A549 (cell line): ENCODE measurements around the gene TCEANC2. TPM values are rescaled to one million over a fixed set of nuclear protein-coding genes. Genes with fewer than 3 reads are reported as not detected.
"Not testable (repeated sequence)": the region's sequence is repeated elsewhere in the genome, so short reads cannot be mapped to it uniquely, and the experiment has no call there.

ENCODE experiments used
- ATAC-seq, 2 experiments: fragments of 200-7000 bp in 1 of 2; fragments of >200 bp in 1 of 2; cut with Nextera tagmentation in 1 of 2; cut with Tn5 transposase in 1 of 2; 3 replicates each; pipeline versions ENCODE4 v1.8.0 to v1.9.1; 2018 to 2020; ENCODE audit warnings: mild to moderate bottlenecking in 1 of 2, moderate library complexity in 1 of 2
- CTCF ChIA-PET: fragments of 300-600 bp; sonication (Branson Sonifier 250); formaldehyde crosslinking; extraction: SDS; loops from one replicate; lab custom pipeline; 2021; ENCODE audit warnings: antibody characterized with exemption, inconsistent platforms; lab: Yijun Ruan, JAX
- POLR2A ChIA-PET: fragments of 350-600 bp; formaldehyde crosslinking; extraction: SDS; loops from one replicate; lab custom pipeline; 2021; ENCODE audit warnings: antibody characterized with exemption, inconsistent platforms; lab: Yijun Ruan, JAX
- DNase-seq, 2 experiments: peaks; one replicate each; pipeline versions ENCODE4 v3.0.0 to v3.0.0-alpha.2; 2011 to 2016; ENCODE audit warnings: low read depth in 1 of 2, low spot score in 1 of 2
- FAIRE-seq: peaks from 2 replicates; lab custom pipeline; 2011; peaks lifted over from hg19 to GRCh38; lab: Jason Lieb, UNC
- H3K27ac ChIP-seq, 2 experiments: fragments of >200 bp; sonication (Bioruptor Twin); formaldehyde crosslinking; 3 replicates each; pipeline ENCODE4 v1.5.1; 2016 to 2017
- H3K4me1 ChIP-seq: fragments of >200 bp; sonication (Bioruptor Twin); formaldehyde crosslinking; 3 replicates; pipeline ENCODE4 v1.6.1; 2016
- H3K4me2 ChIP-seq: fragments of >200 bp; sonication (Bioruptor Twin); formaldehyde crosslinking; 3 replicates; pipeline ENCODE4 v1.6.1; 2016
- H3K4me3 ChIP-seq: fragments of >200 bp; sonication (Bioruptor Twin); formaldehyde crosslinking; 3 replicates; pipeline ENCODE4 v1.5.1; 2016
- H3K9me3 ChIP-seq: fragments of >200 bp; sonication (Bioruptor Twin); formaldehyde crosslinking; 3 replicates; pipeline ENCODE4 v1.6.1; 2016
- CBX8 ChIP-seq: fragments of 200-600 bp; sonication (generic); IDR thresholded peaks from 2 replicates; pipeline ENCODE4 v1.6.1; 2016
- CTCF ChIP-seq: fragments of >200 bp; sonication (Bioruptor Twin); formaldehyde crosslinking; IDR thresholded peaks from 3 replicates; pipeline ENCODE4 v1.5.1; 2016
- EHMT2 ChIP-seq: fragments of 200-600 bp; sonication (generic); IDR thresholded peaks from 2 replicates; pipeline ENCODE4 v1.6.1; 2016; ENCODE audit warnings: antibody characterized with exemption, low read depth, mild to moderate bottlenecking, moderate library complexity
- EP300 ChIP-seq, 2 experiments: fragments of >200 bp; sonication (Bioruptor Twin); formaldehyde crosslinking; IDR thresholded peaks; 2 replicates in 1 of 2; 3 replicates in 1 of 2; pipeline ENCODE4 v1.6.1; 2016 to 2017
- HDAC2 ChIP-seq: fragments of 200-600 bp; sonication (generic); IDR thresholded peaks from 2 replicates; pipeline ENCODE4 v1.6.1; 2016
- HOXB5 ChIP-seq: fragments of 250-450 bp; sonication (Bioruptor Pico); IDR thresholded peaks from 2 replicates; pipeline ENCODE4 v1.5.0; 2020; ENCODE audit warnings: mild to moderate bottlenecking, moderate library complexity
- JUN ChIP-seq, 2 experiments: fragments of >200 bp; sonication (Bioruptor Twin); formaldehyde crosslinking; IDR thresholded peaks; 2 replicates in 1 of 2; 3 replicates in 1 of 2; pipeline ENCODE4 v1.6.1; 2016 to 2017
- KDM5A ChIP-seq: fragments of 200-600 bp; sonication (generic); IDR thresholded peaks from 2 replicates; pipeline ENCODE4 v1.6.1; 2016; ENCODE audit warnings: antibody characterized with exemption, mild to moderate bottlenecking
- MAZ ChIP-seq: fragments of 150-350 bp; IDR thresholded peaks from 2 replicates; pipeline ENCODE4 v1.6.1; 2014; ENCODE audit warnings: antibody characterized with exemption, low read depth, low read length, borderline replicate concordance
- NFE2L2 ChIP-seq: fragments of 150-350 bp; conservative IDR thresholded peaks from 2 replicates; pipeline ENCODE4 v1.6.1; 2014; ENCODE audit warnings: low read length
- RCOR1 ChIP-seq: fragments of 150-350 bp; IDR thresholded peaks from 2 replicates; pipeline ENCODE4 v1.6.1; 2014; ENCODE audit warnings: antibody characterized with exemption, low read length, low read depth
- REST ChIP-seq: fragments of 200-600 bp; sonication (generic); IDR thresholded peaks from 2 replicates; pipeline ENCODE4 v1.6.1; 2016; ENCODE audit warnings: antibody characterized with exemption, mild to moderate bottlenecking, moderate library complexity
- RFX5 ChIP-seq: fragments of 450-650 bp; IDR thresholded peaks from 2 replicates; pipeline ENCODE4 v1.7.1; 2014; ENCODE audit warnings: antibody characterized with exemption, mild to moderate bottlenecking, moderate library complexity
- RNF2 ChIP-seq: fragments of 200-600 bp; sonication (generic); IDR thresholded peaks from 2 replicates; pipeline ENCODE4 v1.6.1; 2016; ENCODE audit warnings: low read depth, mild to moderate bottlenecking, antibody characterized with exemption, moderate library complexity, borderline replicate concordance
- SMC3 ChIP-seq: fragments of >200 bp; sonication (Bioruptor Twin); formaldehyde crosslinking; IDR thresholded peaks from 3 replicates; pipeline ENCODE4 v1.6.1; 2018; ENCODE audit warnings: inconsistent platforms
- TP53 ChIP-seq: fragments of 250-450 bp; sonication (Bioruptor Pico); IDR thresholded peaks from 2 replicates; pipeline ENCODE4 v1.5.0; 2021; ENCODE audit warnings: mild to moderate bottlenecking, moderate library complexity
- ZSCAN20 ChIP-seq: fragments of 250-450 bp; sonication (Bioruptor Pico); IDR thresholded peaks from 2 replicates; pipeline ENCODE4 v1.8.0; 2022; ENCODE audit warnings: mild to moderate bottlenecking, moderate library complexity
- WGBS: methylation state at CpG from one replicate; pipeline ENCODE4 v1.1.6; 2017; ENCODE audit errors: missing lambda C conversion rate; 5-methylcytosine and 5-hydroxymethylcytosine counted together
- polyA plus RNA-seq, 4 experiments: library from polyadenylated mRNA; depleted of rRNA in 3 of 4; stranded (reverse); fragments of >200 nt; fragmentation: RNase III in 1 of 4; extraction: RNeasy Plus Mini Kit Qiagen cat#74134 plus additional on column Dnase treatment in 1 of 4; gene quantifications; 2 replicates in 3 of 4; 3 replicates in 1 of 4; pipeline ENCODE4 v1.2.3, GENCODE V29; 2011 to 2017
- TF ChIP-seq, protein P1 (sequence below): fragments of 450-650 bp; IDR thresholded peaks from 2 replicates; pipeline ENCODE4 v1.6.1; 2014; ENCODE audit warnings: antibody characterized with exemption
- TF ChIP-seq, protein P2 (sequence below): fragments of >200 bp; sonication (Bioruptor Twin); formaldehyde crosslinking; IDR thresholded peaks from 2 replicates; pipeline ENCODE4 v1.6.1; 2016
- TF ChIP-seq, protein P3 (sequence below): fragments of 250-450 bp; sonication (Bioruptor Pico); IDR thresholded peaks from 2 replicates; pipeline ENCODE4 v1.5.0; 2021; ENCODE audit warnings: mild to moderate bottlenecking, moderate library complexity, borderline replicate concordance

The TCEANC2 gene
- polyA plus RNA-seq, 2 of the 4 experiments (the other 2 are of a cell fraction), result 1.9 to 3.4 TPM

DNA sequence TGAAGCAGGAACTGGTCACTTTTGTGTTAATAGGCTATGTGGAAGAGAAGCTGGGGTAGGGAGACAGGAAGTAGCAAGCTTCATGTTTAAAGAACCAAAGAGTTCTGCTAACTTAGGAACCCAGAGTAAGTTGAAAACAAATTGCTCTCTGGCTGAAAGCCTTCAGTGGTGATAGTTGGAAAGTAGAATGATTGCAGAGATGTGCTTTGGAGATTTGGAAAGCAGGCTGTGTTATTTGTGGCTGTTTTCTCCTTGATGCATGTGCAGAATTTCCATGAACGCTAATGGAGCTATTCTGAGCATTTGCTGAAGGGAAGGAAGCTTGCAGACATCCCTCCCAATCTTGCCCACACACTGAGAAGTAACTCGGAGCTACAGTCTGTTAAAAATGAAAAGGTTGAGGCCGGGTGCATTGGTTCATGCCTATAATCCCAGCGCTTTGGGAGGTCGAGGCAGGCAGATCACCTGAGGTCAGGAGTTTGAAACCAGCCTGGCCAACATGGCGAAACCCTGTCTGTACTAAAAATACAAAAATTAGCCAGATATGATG is 45.7 kb downstream of the TCEANC2 start (continued):
- TF ChIP-seq, protein P1, sequence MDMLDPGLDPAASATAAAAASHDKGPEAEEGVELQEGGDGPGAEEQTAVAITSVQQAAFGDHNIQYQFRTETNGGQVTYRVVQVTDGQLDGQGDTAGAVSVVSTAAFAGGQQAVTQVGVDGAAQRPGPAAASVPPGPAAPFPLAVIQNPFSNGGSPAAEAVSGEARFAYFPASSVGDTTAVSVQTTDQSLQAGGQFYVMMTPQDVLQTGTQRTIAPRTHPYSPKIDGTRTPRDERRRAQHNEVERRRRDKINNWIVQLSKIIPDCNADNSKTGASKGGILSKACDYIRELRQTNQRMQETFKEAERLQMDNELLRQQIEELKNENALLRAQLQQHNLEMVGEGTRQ, result no peak
- TF ChIP-seq KDM5A (no peak), HOXB5 (CRISPR knock-in tag) (no peak), RNF2 (no peak), CBX8 (no peak)

DNA sequence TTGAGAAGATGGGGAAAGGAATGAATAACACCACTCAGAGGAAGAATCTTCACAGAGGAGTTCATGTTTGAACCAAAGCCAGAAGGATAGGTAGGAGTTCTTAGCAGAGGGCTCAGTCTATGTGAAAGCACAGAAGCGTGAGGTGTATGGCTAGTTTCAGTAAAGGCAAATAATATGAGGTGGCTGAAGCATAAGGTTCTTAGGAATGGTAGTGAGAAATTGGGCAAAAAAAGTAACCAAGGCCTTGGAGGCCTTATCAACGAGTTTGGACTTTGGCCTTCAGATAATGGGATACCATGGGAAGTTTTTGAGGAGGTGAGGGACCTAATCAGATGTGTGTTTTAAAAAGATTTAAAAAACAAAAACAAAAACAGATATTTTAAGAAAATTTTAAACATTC is 47.1 kb downstream of the TCEANC2 start:
- Histone ChIP-seq H3K4me3 (no peak overlapping the region), H3K4me1 (no peaks in the 10 kb centered on the region)
- CTCF ChIA-PET, result interaction anchor here (0.9 kb wide), 1 partner anchor 11 kb away, joined by 3 read pairs; no protein-coding TSS in a partner anchor
- TF ChIP-seq JUN (IDR thresholded peaks at IDR 0.05) (no peak), HDAC2 (no peak), SMC3 (no peak), EP300 (IDR thresholded peaks at IDR 0.05) (no peak), REST (no peak), CTCF (no peak), RNF2 (no peak), NFE2L2 (no peak)
- TF ChIP-seq, protein P2, sequence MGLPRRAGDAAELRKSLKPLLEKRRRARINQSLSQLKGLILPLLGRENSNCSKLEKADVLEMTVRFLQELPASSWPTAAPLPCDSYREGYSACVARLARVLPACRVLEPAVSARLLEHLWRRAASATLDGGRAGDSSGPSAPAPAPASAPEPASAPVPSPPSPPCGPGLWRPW, result no peak
- TF ChIP-seq, all 56 proteins: peak for 0
- POLR2A ChIA-PET, result interaction anchor here (0.7 kb wide), 1 partner anchor 358 kb away, joined by 3 read pairs; no protein-coding TSS in a partner anchor
- Histone ChIP-seq H3K27ac (no peak overlapping the region), H3K4me2 (no peak overlapping the region), H3K9me3 (no peaks in the 10 kb centered on the region)
- no peak for FAIRE-seq
- no peak for ATAC-seq
- no peak for DNase-seq
- WGBS, result 67% methylated on average over 2 of the region's 2 CpGs

GRCh38 chr1:54103414-54103813 is 50.0 kb downstream of the TCEANC2 start:
- TF ChIP-seq MAZ (no peak), ZSCAN20 (CRISPR knock-in tag) (no peak), EHMT2 (no peak), RFX5 (no peak), RCOR1 (no peak), JUN (IDR thresholded peaks at IDR 0.05) (no peak), RNF2 (no peak), TP53 (CRISPR knock-in tag) (no peak), NFE2L2 (no peak)
- TF ChIP-seq, protein P3, sequence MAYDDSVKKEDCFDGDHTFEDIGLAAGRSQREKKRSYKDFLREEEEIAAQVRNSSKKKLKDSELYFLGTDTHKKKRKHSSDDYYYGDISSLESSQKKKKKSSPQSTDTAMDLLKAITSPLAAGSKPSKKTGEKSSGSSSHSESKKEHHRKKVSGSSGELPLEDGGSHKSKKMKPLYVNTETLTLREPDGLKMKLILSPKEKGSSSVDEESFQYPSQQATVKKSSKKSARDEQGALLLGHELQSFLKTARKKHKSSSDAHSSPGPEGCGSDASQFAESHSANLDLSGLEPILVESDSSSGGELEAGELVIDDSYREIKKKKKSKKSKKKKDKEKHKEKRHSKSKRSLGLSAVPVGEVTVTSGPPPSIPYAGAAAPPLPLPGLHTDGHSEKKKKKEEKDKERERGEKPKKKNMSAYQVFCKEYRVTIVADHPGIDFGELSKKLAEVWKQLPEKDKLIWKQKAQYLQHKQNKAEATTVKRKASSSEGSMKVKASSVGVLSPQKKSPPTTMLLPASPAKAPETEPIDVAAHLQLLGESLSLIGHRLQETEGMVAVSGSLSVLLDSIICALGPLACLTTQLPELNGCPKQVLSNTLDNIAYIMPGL (CRISPR knock-in tag), result no peak
- TF ChIP-seq, all 56 proteins: peak for 0
- ChIA-PET POLR2A (no interaction called here), CTCF (interaction anchor here (1.2 kb wide), 1 partner anchor 224 kb away, joined by 3 read pairs; no protein-coding TSS in a partner anchor)
- no peaks in the 10 kb centered on the region for H3K9me3 ChIP-seq
- H3K27ac ChIP-seq, result no peak overlapping the region
- DNase-seq (no peak), ATAC-seq (no peak), FAIRE-seq (no peak)
- H3K4me1 ChIP-seq, result no peaks in the 10 kb centered on the region
- no peak overlapping the region for H3K4me3 ChIP-seq
- 86% methylated on average over 6 of the region's 6 CpGs for WGBS
- no peak overlapping the region for H3K4me2 ChIP-seq

GRCh38 chr1:54104613-54105012 is 51.2 kb downstream of the TCEANC2 start:
- ATAC-seq, H3K27ac ChIP-seq, POLR2A ChIA-PET, H3K4me2 ChIP-seq, DNase-seq, CTCF ChIA-PET, H3K4me1 ChIP-seq, H3K4me3 ChIP-seq, FAIRE-seq, H3K9me3 ChIP-seq: not testable (repeated sequence)
- WGBS, result 79% methylated on average over 9 of the region's 9 CpGs
